Trophoblast cell (in vitro differentiated cells and primary cell): ENCODE results near the gene PABPN1.

Experiments used
- DNase-seq, 2 donors: peaks; one replicate each; pipeline ENCODE4 v3.0.0-alpha.2; 2016
- H2AFZ ChIP-seq: 2 replicates; pipeline ENCODE4 v1.6.1; 2013; ENCODE audit warnings: low read length, moderate library complexity, mild to moderate bottlenecking; ENCODE audit not compliant: insufficient read depth, poor library complexity
- H2AK5ac ChIP-seq: 2 replicates; pipeline ENCODE4 v1.6.1; 2013; ENCODE audit warnings: mild to moderate bottlenecking, low read length
- H2BK120ac ChIP-seq: 2 replicates; pipeline ENCODE4 v1.6.1; 2013; ENCODE audit warnings: low read length, mild to moderate bottlenecking, moderate library complexity; ENCODE audit not compliant: insufficient read depth, poor library complexity
- H2BK12ac ChIP-seq: 2 replicates; pipeline ENCODE4 v1.6.1; 2013; ENCODE audit warnings: mild to moderate bottlenecking, low read length, moderate library complexity
- H2BK5ac ChIP-seq: 2 replicates; pipeline ENCODE4 v1.6.1; 2013; ENCODE audit warnings: low read length, low read depth, moderate library complexity, mild to moderate bottlenecking; ENCODE audit not compliant: poor library complexity
- H3K14ac ChIP-seq: 2 replicates; pipeline ENCODE4 v1.6.1; 2013; ENCODE audit warnings: mild to moderate bottlenecking, low read length
- H3K18ac ChIP-seq: 2 replicates; pipeline ENCODE4 v1.6.1; 2013; ENCODE audit warnings: mild to moderate bottlenecking, low read length
- H3K23ac ChIP-seq: 2 replicates; pipeline ENCODE4 v1.6.1; 2013; ENCODE audit warnings: low read length
- H3K27ac ChIP-seq: 2 replicates; pipeline ENCODE4 v1.5.1; 2013; ENCODE audit warnings: low read depth, mild to moderate bottlenecking, inconsistent platforms, low read length, moderate library complexity
- H3K27me3 ChIP-seq: 2 replicates; pipeline ENCODE4 v1.6.1; 2013; ENCODE audit warnings: inconsistent platforms, mild to moderate bottlenecking, low read length, moderate library complexity; ENCODE audit not compliant: insufficient read depth
- H3K36me3 ChIP-seq, 2 experiments: 1 replicate in 1 of 2; 2 replicates in 1 of 2; pipeline ENCODE4 v1.6.1; 2013; ENCODE audit warnings: low read length in 2 of 2, mild to moderate bottlenecking in 2 of 2, moderate library complexity in 1 of 2; ENCODE audit not compliant: insufficient read depth in 2 of 2, control insufficient read depth in 1 of 2
- H3K4ac ChIP-seq: 2 replicates; pipeline ENCODE4 v1.6.1; 2013; ENCODE audit warnings: low read depth, mild to moderate bottlenecking, low read length, moderate library complexity
- H3K4me1 ChIP-seq, 2 experiments: 1 replicate in 1 of 2; 2 replicates in 1 of 2; pipeline ENCODE4 v1.6.1; 2013; ENCODE audit warnings: low read length in 2 of 2, mild to moderate bottlenecking in 2 of 2, moderate library complexity in 1 of 2; ENCODE audit not compliant: insufficient read depth in 2 of 2, control insufficient read depth in 1 of 2
- H3K4me2 ChIP-seq: 2 replicates; pipeline ENCODE4 v1.6.1; 2013; ENCODE audit warnings: inconsistent platforms, mild to moderate bottlenecking, low read length, moderate library complexity
- H3K4me3 ChIP-seq: 2 replicates; pipeline ENCODE4 v1.5.1; 2013; ENCODE audit warnings: mild to moderate bottlenecking, low read depth, low read length, inconsistent platforms
- H3K79me1 ChIP-seq: one replicate; pipeline ENCODE4 v1.6.1; 2013; ENCODE audit warnings: low read length
- H3K79me2 ChIP-seq: 2 replicates; pipeline ENCODE4 v1.6.1; 2013; ENCODE audit warnings: low read length, mild to moderate bottlenecking; ENCODE audit not compliant: control insufficient read depth, insufficient read depth, poor library complexity
- H3K9ac ChIP-seq: 2 replicates; pipeline ENCODE4 v1.6.1; 2013; ENCODE audit warnings: mild to moderate bottlenecking, low read length
- H3K9me3 ChIP-seq: 2 replicates; pipeline ENCODE4 v1.6.1; 2013; ENCODE audit warnings: low read depth, mild to moderate bottlenecking, control low read depth, inconsistent platforms, low read length; ENCODE audit not compliant: insufficient read depth
- H4K12ac ChIP-seq: 2 replicates; pipeline ENCODE4 v1.6.1; 2013; ENCODE audit warnings: low read depth, mild to moderate bottlenecking, low read length, moderate library complexity
- H4K8ac ChIP-seq: 2 replicates; pipeline ENCODE4 v1.6.1; 2013; ENCODE audit warnings: low read depth, mild to moderate bottlenecking, low read length, moderate library complexity
- H4K91ac ChIP-seq: one replicate; pipeline ENCODE4 v1.6.1; 2013; ENCODE audit warnings: low read depth, mild to moderate bottlenecking, low read length, moderate library complexity
- WGBS: extraction: QIAGEN DNeasy Blood & Tissue Kit; methylation state at CpG from one replicate; pipeline ENCODE4 v1.1.7; 2013; ENCODE audit warnings: missing lambda C conversion rate; ENCODE audit not compliant: insufficient read length, insufficient coverage; ENCODE audit errors: extremely low coverage; 5-methylcytosine and 5-hydroxymethylcytosine counted together

PABPN1 gene

GRCh38 chr14:23347406-23348296 lies 26.4 kb downstream of the PABPN1 start:
- Histone ChIP-seq H3K4me3 (no peak overlapping the region), H3K4me1 (peaks cover 3 to 6% of the 10 kb centered on the region in 2 experiments), H4K8ac (no peak overlapping the region)

GRCh38 chr14:23348297-23348655 lies 27.0 kb downstream of the PABPN1 start:
- no peak overlapping the region for H3K9ac ChIP-seq
- peaks cover 10 to 12% of the 10 kb centered on the region in 2 experiments for H3K36me3 ChIP-seq
- H2AFZ ChIP-seq, result no peak overlapping the region
- no peak overlapping the region for H2BK120ac ChIP-seq
- no peak overlapping the region for H3K27ac ChIP-seq
- no CpG with 5 or more reads among the region's 6 CpGs for WGBS
- H2BK12ac ChIP-seq, result no peak overlapping the region
- H4K91ac ChIP-seq, result no peak overlapping the region
- peaks cover 2% of the 10 kb centered on the region for H3K9me3 ChIP-seq
- H3K4ac ChIP-seq, result no peak overlapping the region
- H4K8ac ChIP-seq, result no peak overlapping the region
- H3K79me2 ChIP-seq, result no peaks in the 10 kb centered on the region
- H2AK5ac ChIP-seq, result no peak overlapping the region
- no peak overlapping the region for H3K23ac ChIP-seq
- H3K4me3 ChIP-seq, result no peak overlapping the region
- H3K14ac ChIP-seq, result no peak overlapping the region
- peaks cover 2% of the 10 kb centered on the region for H3K27me3 ChIP-seq
- H2BK5ac ChIP-seq, result no peak overlapping the region
- peaks cover 5 to 10% of the 10 kb centered on the region in 2 experiments for H3K4me1 ChIP-seq
- H4K12ac ChIP-seq, result no peak overlapping the region
- H3K79me1 ChIP-seq, result peaks cover 5% of the 10 kb centered on the region
- no peak for DNase-seq
- H3K18ac ChIP-seq, result no peak overlapping the region
- no peak overlapping the region for H3K4me2 ChIP-seq

More at GRCh38 chr14:23347406-23348296, 26.4 kb downstream of the PABPN1 start:
- Histone ChIP-seq H2AFZ (no peak overlapping the region), H2BK12ac (no peak overlapping the region), H3K4ac (no peak overlapping the region), H4K12ac (no peak overlapping the region), H3K23ac (no peak overlapping the region), H3K9ac (no peak overlapping the region), H3K27me3 (peaks cover 2% of the 10 kb centered on the region), H4K91ac (no peak overlapping the region), H3K79me2 (no peaks in the 10 kb centered on the region), H3K79me1 (peaks cover 5% of the 10 kb centered on the region), H3K27ac (no peak overlapping the region), H3K18ac (no peak overlapping the region), H2AK5ac (no peak overlapping the region), H3K14ac (no peak overlapping the region), H3K4me2 (no peak overlapping the region), H2BK120ac (no peak overlapping the region), H3K9me3 (peaks cover 2% of the 10 kb centered on the region), H2BK5ac (no peak overlapping the region), H3K36me3 (peaks cover 10 to 12% of the 10 kb centered on the region in 2 experiments)
- no CpG with 5 or more reads among the region's 19 CpGs for WGBS
- no peak for DNase-seq

GRCh38 chr14:23349156-23349845 lies 28.0 kb downstream of the PABPN1 start:
- Histone ChIP-seq H3K4me1 (peaks cover 6 to 13% of the 10 kb centered on the region in 2 experiments), H4K8ac (no peak overlapping the region), H3K23ac (no peak overlapping the region), H2BK5ac (no peak overlapping the region), H4K91ac (no peak overlapping the region), H2AK5ac (no peak overlapping the region), H3K4me3 (no peak overlapping the region), H3K4ac (no peak overlapping the region), H2BK12ac (no peak overlapping the region), H2AFZ (no peak overlapping the region), H3K79me1 (peaks cover 5% of the 10 kb centered on the region), H3K27ac (no peak overlapping the region), H3K27me3 (peaks cover 2% of the 10 kb centered on the region), H4K12ac (no peak overlapping the region), H3K36me3 (peaks cover 10 to 12% of the 10 kb centered on the region in 2 experiments), H3K79me2 (no peaks in the 10 kb centered on the region), H3K14ac (no peak overlapping the region), H3K9me3 (peaks cover 2% of the 10 kb centered on the region), H3K9ac (no peak overlapping the region), H2BK120ac (no peak overlapping the region), H3K4me2 (no peak overlapping the region), H3K18ac (no peak overlapping the region)
- no CpG with 5 or more reads among the region's 8 CpGs for WGBS
- DNase-seq, result no peak

DNA sequence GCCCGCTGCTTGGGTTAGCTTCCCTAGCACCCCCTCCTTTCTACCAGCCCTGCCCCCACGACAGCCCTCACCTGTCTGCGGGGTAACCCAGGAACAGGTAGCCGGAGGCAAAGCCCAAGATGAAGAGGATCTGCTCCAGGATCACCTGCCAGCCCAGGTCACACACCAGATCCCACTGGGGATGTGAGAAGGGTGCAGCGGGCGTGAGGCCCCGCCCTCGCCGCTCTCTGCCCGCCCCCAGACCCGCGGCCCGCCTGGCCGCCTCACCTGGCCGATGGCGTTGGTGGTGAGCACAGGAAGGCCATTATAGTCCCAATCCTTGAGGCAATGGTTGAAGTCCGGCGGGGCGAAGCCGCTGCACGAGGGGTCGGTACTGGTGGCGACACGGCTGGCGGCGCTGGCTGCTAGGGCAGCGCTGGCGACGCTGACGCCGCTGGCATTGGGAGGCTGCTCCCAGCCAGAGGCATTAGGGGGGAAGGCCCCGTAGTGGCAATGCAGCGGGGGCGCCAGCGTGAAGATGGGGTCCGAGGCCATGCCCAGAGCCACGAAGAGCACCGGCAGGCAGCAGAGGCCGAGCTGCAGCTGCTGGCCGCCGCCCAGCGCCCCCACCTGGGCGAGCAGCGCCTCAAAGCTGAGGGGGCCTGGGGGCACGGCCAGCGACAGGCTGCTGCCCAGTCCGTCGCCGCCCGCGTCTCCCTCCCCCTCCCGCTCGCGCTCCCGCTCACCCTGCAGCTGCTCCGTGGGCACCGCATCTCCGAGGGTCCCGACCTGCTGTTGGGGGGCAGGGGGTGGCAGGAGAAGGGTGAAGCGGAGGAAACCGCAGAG lies 30.6 kb downstream of the PABPN1 start:
- peak overlapping the region; percentile 49 for H4K12ac ChIP-seq
- no CpG with 5 or more reads among the region's 61 CpGs for WGBS
- peak overlapping the region; percentile 2 for H3K9ac ChIP-seq

More for the DNA sequence above, 30.6 kb downstream of the PABPN1 start:
- Histone ChIP-seq H2BK12ac (no peak overlapping the region), H3K23ac (no peak overlapping the region), H3K27me3 (peaks cover 2% of the 10 kb centered on the region), H3K79me2 (no peaks in the 10 kb centered on the region), H3K4ac (no peak overlapping the region), H3K4me1 (peaks cover 6 to 13% of the 10 kb centered on the region in 2 experiments), H3K27ac (no peak overlapping the region), H3K14ac (peak overlapping the region; percentile 41), H3K18ac (peak overlapping the region; percentile 40), H4K8ac (no peak overlapping the region), H3K36me3 (peaks cover 15 to 18% of the 10 kb centered on the region in 2 experiments), H2BK5ac (no peak overlapping the region), H3K9me3 (peaks cover 2% of the 10 kb centered on the region), H2BK120ac (no peak overlapping the region), H3K4me3 (peak overlapping the region; percentile 76), H3K79me1 (peaks cover 5% of the 10 kb centered on the region), H3K4me2 (peak overlapping the region; percentile 88), H4K91ac (peak overlapping the region; percentile 1), H2AK5ac (no peak overlapping the region), H2AFZ (peak overlapping the region; percentile 55)
- peak in 1 of 2 donors; percentile 32 for DNase-seq
